Measurements from ENCODE around the gene LRRC2. TPM values are rescaled to one million over a fixed set of nuclear protein-coding genes. Genes with fewer than 3 reads are reported as not detected.

Gene LRRC2
- total and polyA plus RNA-seq, 2 of the 13 experiments (the other 11 are each of a cell fraction or from before 2014, with no cell fraction given), result 0.27 to 0.58 TPM

GRCh38 chr3:46505953-46506352 lies 60.1 kb downstream of the LRRC2 start:
- ChIA-PET CTCF (ENCODE audit: low intra/inter-chr PET ratio, low total read pairs) (no interaction called here), POLR2A (no interaction called here)
- H3K27ac ChIP-seq (ENCODE audit: extremely low read length, insufficient read depth, low read length), result no peak overlapping the region
- no peaks in the 10 kb centered on the region for H3K36me3 ChIP-seq (replicated peaks in 1 of 2; ENCODE audit: control insufficient read depth in 1 of 2, insufficient read depth in 2 of 2, low read length in 2 of 2)
- in situ Hi-C loops (cut with HindIII; ENCODE audit: extremely low pct_ligation_motif_present, low pct_unique_long_range_greater_than_20kb) (no loop called here), intact Hi-C loops (cut with micrococcal nuclease; ENCODE audit: unreplicated experiment) (no loop called here)
- no peak overlapping the region for H2AFZ ChIP-seq (ENCODE audit: low read length)
- 46% methylated on average over 3 of the region's 10 CpGs for WGBS (ENCODE audit: low lambda C conversion rate)
- no TSS peak for BruUV-seq (replicated peaks)
- no peaks in the 10 kb centered on the region for H4K20me1 ChIP-seq (ENCODE audit: insufficient read depth, low read length)
- no peak overlapping the region for H3K4me2 ChIP-seq (ENCODE audit: low read depth, low read length)
- H3K4me1 ChIP-seq (ENCODE audit: insufficient read depth, low read length), result no peaks in the 10 kb centered on the region
- H3K4me3 ChIP-seq (replicated peaks in 1 of 3; ENCODE audit: insufficient read depth in 1 of 3, low read depth in 2 of 3, low read length in 3 of 3), result no peak overlapping the region
- H3K9ac ChIP-seq (ENCODE audit: insufficient read depth, low read depth, low read length), result no peak overlapping the region
- FAIRE-seq, result no peak
- peaks cover 0 to 2% of the 10 kb centered on the region in 2 experiments; a peak in 3 of 5 replicates for H3K27me3 ChIP-seq (ENCODE audit: control insufficient read depth in 1 of 2, insufficient read depth in 2 of 2, low read length in 2 of 2)
- ATAC-seq, result no peak
- no peak for DNase-seq (ENCODE audit: low spot score)
- TF ChIP-seq CENPBD1 (CRISPR knock-in tag; IDR thresholded peaks at IDR 0.05; ENCODE audit: borderline replicate concordance, low read depth), result no peak
- TF ChIP-seq ZNF777 (CRISPR knock-in tag; IDR thresholded peaks at IDR 0.05), result no peak
- no peak for TF ChIP-seq ZNF530 (CRISPR knock-in tag; IDR thresholded peaks at IDR 0.05; ENCODE audit: low read depth)
- TF ChIP-seq SALL1 (CRISPR knock-in tag; IDR thresholded peaks at IDR 0.05), result no peak
- TF ChIP-seq CREB1 (IDR thresholded peaks at IDR 0.05), result no peak
- no peak for TF ChIP-seq CREB1 (CRISPR knock-in tag; IDR thresholded peaks at IDR 0.05)
- no peak for TF ChIP-seq ZNF746 (CRISPR knock-in tag; IDR thresholded peaks at IDR 0.05)
- TF ChIP-seq ZNF350 (CRISPR knock-in tag; IDR thresholded peaks at IDR 0.05; ENCODE audit: borderline replicate concordance, low read depth), result no peak
- TF ChIP-seq CENPT (CRISPR knock-in tag; IDR thresholded peaks at IDR 0.05; ENCODE audit: low read depth), result no peak
- TF ChIP-seq, protein P1, sequence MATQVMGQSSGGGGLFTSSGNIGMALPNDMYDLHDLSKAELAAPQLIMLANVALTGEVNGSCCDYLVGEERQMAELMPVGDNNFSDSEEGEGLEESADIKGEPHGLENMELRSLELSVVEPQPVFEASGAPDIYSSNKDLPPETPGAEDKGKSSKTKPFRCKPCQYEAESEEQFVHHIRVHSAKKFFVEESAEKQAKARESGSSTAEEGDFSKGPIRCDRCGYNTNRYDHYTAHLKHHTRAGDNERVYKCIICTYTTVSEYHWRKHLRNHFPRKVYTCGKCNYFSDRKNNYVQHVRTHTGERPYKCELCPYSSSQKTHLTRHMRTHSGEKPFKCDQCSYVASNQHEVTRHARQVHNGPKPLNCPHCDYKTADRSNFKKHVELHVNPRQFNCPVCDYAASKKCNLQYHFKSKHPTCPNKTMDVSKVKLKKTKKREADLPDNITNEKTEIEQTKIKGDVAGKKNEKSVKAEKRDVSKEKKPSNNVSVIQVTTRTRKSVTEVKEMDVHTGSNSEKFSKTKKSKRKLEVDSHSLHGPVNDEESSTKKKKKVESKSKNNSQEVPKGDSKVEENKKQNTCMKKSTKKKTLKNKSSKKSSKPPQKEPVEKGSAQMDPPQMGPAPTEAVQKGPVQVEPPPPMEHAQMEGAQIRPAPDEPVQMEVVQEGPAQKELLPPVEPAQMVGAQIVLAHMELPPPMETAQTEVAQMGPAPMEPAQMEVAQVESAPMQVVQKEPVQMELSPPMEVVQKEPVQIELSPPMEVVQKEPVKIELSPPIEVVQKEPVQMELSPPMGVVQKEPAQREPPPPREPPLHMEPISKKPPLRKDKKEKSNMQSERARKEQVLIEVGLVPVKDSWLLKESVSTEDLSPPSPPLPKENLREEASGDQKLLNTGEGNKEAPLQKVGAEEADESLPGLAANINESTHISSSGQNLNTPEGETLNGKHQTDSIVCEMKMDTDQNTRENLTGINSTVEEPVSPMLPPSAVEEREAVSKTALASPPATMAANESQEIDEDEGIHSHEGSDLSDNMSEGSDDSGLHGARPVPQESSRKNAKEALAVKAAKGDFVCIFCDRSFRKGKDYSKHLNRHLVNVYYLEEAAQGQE (IDR thresholded peaks at IDR 0.05; ENCODE audit: borderline replicate concordance in 1 of 2, low read depth in 1 of 2, low read length in 2 of 2), result no peak
- no peak for TF ChIP-seq ZNF292 (CRISPR knock-in tag; IDR thresholded peaks at IDR 0.05; ENCODE audit: borderline replicate concordance, low read depth)
- TF ChIP-seq, protein P2, sequence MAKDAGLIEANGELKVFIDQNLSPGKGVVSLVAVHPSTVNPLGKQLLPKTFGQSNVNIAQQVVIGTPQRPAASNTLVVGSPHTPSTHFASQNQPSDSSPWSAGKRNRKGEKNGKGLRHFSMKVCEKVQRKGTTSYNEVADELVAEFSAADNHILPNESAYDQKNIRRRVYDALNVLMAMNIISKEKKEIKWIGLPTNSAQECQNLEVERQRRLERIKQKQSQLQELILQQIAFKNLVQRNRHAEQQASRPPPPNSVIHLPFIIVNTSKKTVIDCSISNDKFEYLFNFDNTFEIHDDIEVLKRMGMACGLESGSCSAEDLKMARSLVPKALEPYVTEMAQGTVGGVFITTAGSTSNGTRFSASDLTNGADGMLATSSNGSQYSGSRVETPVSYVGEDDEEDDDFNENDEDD (CRISPR knock-in tag; IDR thresholded peaks at IDR 0.05; ENCODE audit: borderline replicate concordance), result no peak
- no peak for TF ChIP-seq ZFP62 (CRISPR knock-in tag; IDR thresholded peaks at IDR 0.05)
- TF ChIP-seq, protein P3, sequence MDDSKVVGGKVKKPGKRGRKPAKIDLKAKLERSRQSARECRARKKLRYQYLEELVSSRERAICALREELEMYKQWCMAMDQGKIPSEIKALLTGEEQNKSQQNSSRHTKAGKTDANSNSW (CRISPR knock-in tag; IDR thresholded peaks at IDR 0.05; ENCODE audit: borderline replicate concordance), result no peak
- TF ChIP-seq MIXL1 (CRISPR knock-in tag; IDR thresholded peaks at IDR 0.05), result no peak
- no peaks in the 10 kb centered on the region for H3K9me3 ChIP-seq (ENCODE audit: low read length)
- no peaks in the 10 kb centered on the region for H3K79me2 ChIP-seq (ENCODE audit: insufficient read depth, low read length)

Data from HepG2 (cell line).